Astrocyte of the spinal cord (primary cell): ENCODE data around the gene CACNA1F.

Experiments
- DNase-seq: peaks from one replicate; pipeline ENCODE4 v3.0.0; 2011; ENCODE audit warnings: low read depth, low spot score
- H3K4me3 ChIP-seq: 2 replicates; pipeline ENCODE4 v1.5.1; 2011; ENCODE audit warnings: low read depth, mild to moderate bottlenecking, low read length, moderate library complexity
- in situ Hi-C: cut with HindIII; loops from 2 replicates; pipeline ENCODE4 v1.10.0; 2017; ENCODE audit warnings: low sequenced_read_pairs
- TF ChIP-seq, protein P1 (sequence below): IDR thresholded peaks from 2 replicates; pipeline ENCODE4 v1.5.1; 2012; ENCODE audit warnings: low read depth, mild to moderate bottlenecking, low read length, inconsistent platforms

Gene CACNA1F

GRCh38 chrX:49212209-49212608, 20.9 kb downstream of the CACNA1F start:
- in situ Hi-C loops: no loop called here
- DNase-seq: no peak
- TF ChIP-seq, protein P1, sequence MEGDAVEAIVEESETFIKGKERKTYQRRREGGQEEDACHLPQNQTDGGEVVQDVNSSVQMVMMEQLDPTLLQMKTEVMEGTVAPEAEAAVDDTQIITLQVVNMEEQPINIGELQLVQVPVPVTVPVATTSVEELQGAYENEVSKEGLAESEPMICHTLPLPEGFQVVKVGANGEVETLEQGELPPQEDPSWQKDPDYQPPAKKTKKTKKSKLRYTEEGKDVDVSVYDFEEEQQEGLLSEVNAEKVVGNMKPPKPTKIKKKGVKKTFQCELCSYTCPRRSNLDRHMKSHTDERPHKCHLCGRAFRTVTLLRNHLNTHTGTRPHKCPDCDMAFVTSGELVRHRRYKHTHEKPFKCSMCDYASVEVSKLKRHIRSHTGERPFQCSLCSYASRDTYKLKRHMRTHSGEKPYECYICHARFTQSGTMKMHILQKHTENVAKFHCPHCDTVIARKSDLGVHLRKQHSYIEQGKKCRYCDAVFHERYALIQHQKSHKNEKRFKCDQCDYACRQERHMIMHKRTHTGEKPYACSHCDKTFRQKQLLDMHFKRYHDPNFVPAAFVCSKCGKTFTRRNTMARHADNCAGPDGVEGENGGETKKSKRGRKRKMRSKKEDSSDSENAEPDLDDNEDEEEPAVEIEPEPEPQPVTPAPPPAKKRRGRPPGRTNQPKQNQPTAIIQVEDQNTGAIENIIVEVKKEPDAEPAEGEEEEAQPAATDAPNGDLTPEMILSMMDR: no peak
- no peak overlapping the region for H3K4me3 ChIP-seq

- TF ChIP-seq, protein P1: no peak
- no peak for DNase-seq
- H3K4me3 ChIP-seq: no peak overlapping the region
- in situ Hi-C loops: no loop called here
Measured at GRCh38 chrX:49211074-49211473, 22.1 kb downstream of the CACNA1F start.

DNA sequence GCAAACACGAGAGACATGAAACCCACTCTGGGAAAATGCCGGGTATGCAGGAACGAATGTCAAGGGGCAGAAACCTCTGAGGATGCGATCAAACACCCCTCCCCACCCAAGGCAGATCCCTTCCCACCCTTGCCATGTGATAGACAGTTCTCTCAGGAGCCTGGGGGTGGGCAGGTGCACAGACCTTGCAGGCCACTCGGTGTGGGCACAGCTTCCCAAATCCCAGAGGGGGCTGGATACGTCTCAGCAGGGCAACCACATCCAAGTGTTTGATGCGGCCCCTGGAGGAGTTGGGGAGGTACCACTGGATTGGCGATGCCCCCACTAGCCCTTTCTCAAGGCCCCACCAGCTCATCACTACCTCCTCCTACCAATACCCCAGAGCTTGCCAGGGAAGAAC, 22.7 kb downstream of the CACNA1F start:
- H3K4me3 ChIP-seq: no peak overlapping the region
- in situ Hi-C loops: no loop called here
- TF ChIP-seq, protein P1: no peak
- no peak for DNase-seq

DNA sequence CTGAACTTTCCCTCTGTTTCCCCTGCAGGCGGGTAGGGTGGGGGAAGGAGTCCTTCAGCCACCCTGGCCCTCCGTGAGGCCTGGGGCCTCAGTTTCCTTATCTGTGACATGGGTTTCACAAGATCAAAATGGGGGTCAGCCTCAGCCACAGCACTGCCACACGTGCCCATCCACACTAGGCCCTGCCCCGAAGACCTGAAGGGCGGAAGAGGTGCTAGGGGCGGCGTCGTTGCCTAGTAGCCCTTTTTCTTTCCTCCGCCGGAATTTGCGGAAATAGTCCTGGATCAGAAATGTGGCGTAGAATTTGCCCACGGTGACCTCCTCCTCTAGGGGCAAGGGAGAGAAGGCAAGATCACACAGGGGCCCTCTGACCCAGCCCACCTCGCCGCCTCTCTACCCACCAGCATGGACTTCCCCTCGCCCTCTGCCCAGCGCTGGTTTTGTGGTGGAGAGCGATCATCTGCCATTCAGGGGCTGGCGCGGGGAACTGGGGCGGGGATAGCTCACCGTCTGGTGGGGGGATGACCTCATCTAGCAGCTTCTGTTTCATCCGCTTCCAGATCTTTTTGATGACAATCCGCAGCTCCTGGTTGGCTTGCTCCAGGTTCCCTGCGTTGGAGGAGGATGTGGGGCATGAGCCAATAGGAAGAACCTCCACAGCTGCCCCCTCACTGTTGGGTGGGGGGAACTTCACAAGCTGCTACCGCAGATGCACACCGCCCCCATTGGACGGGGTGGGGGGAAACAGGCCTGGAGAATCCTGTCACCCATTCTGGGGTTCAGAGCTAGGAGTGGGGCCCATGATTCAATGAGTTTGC, 23.5 kb downstream of the CACNA1F start:
- no peak for DNase-seq
- no peak overlapping the region for H3K4me3 ChIP-seq
- in situ Hi-C loops: no loop called here
- TF ChIP-seq, protein P1: no peak

DNA sequence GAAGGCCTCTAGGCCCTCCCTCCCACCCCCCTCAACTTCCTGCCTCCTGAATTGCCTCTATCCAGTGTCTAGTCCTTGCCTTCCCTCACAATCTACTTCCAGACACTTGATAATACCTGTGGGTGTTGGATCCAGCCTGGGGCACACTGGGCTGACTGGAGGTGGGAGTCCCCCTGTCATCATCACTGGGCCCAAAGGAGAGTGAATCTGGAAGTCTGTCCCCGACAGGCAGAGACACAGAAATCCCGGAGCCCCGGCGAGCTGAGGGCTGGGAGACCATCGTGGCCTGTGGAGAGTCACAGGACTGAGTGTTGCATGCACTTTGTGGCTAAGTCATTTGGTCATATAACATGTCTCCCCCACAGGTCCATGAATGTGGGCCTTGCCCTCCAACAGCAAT, 24.7 kb downstream of the CACNA1F start:
- DNase-seq: no peak
- in situ Hi-C loops: no loop called here
- no peak overlapping the region for H3K4me3 ChIP-seq
- TF ChIP-seq, protein P1: no peak

GRCh38 chrX:49206543-49206942, 26.6 kb downstream of the CACNA1F start:
- TF ChIP-seq, protein P1: no peak
- no peak overlapping the region for H3K4me3 ChIP-seq
- in situ Hi-C loops: no loop called here
- DNase-seq: no peak
